MM.1S (cell line): ENCODE results near the gene NDRG2.

Source experiments
- CTCF ChIP-seq: fragments of 300-600 bp; sonication (generic); IDR thresholded peaks from 2 replicates; pipeline ENCODE4 v1.5.1; 2016; ENCODE audit warnings: antibody characterized with exemption, low read length, mixed read lengths
- EZH2 ChIP-seq: fragments of 300-600 bp; sonication (generic); optimal IDR thresholded peaks from 2 replicates; pipeline ENCODE3; 2017; ENCODE audit warnings: low read depth, mild to moderate bottlenecking, antibody characterized with exemption, low read length, mixed read lengths
- EZH2phosphoT487 ChIP-seq: fragments of 300-600 bp; sonication (generic); IDR thresholded peaks from 2 replicates; pipeline ENCODE4 v1.6.1; 2018; ENCODE audit warnings: antibody characterized with exemption, low read length

GRCh38 chr14:21026274-21026987 lies 1.6 kb upstream of the NDRG2 start:
- no peak for TF ChIP-seq CTCF
- TF ChIP-seq EZH2phosphoT487: no peak
- no peak for TF ChIP-seq EZH2
